Tibial artery (tissue), 4 donors: ENCODE data around the gene DYNC1LI1.

Source experiments
- DNase-seq, 2 donors: peaks; one replicate each; pipeline ENCODE4 v3.0.0-alpha.2; 2019
- H3K27ac ChIP-seq, 2 donors: fragments of 200-600 bp; sonication (generic) in 1 of 2; 1 replicate in 1 of 2; 2 replicates in 1 of 2; pipeline ENCODE4 v1.5.1; 2018 to 2019; ENCODE audit warnings: mild to moderate bottlenecking in 1 of 2
- H3K27me3 ChIP-seq, 2 donors: fragments of 200-600 bp; sonication (generic) in 1 of 2; one replicate each; pipeline versions ENCODE4 v1.5.1 to v1.6.0; 2016 to 2019
- H3K36me3 ChIP-seq, 3 donors: fragments of 200-600 bp; sonication (generic) in 2 of 3; one replicate each; pipeline ENCODE4 v1.5.1; 2016 to 2019; ENCODE audit warnings: mild to moderate bottlenecking in 2 of 3
- H3K4me1 ChIP-seq, 4 donors: fragments of 200-600 bp; sonication (generic) in 2 of 4; 1 replicate in 3 of 4; 2 replicates in 1 of 4; pipeline ENCODE4 v1.5.1; 2016 to 2019
- H3K4me3 ChIP-seq, 2 donors: fragments of 200-600 bp; sonication (generic) in 1 of 2; 1 replicate in 1 of 2; 2 replicates in 1 of 2; pipeline ENCODE4 v1.5.1; 2018 to 2019; ENCODE audit warnings: mild to moderate bottlenecking in 2 of 2
- H3K9me3 ChIP-seq, 3 donors: fragments of 200-600 bp; sonication (generic) in 1 of 3; one replicate each; pipeline ENCODE4 v1.5.1; 2016 to 2019
- CTCF ChIP-seq, 2 experiments: fragments of 200-600 bp in 1 of 2; fragments of 450-650 bp in 1 of 2; IDR thresholded peaks; one replicate each; pipeline ENCODE4 v1.5.1; 2017 to 2019; ENCODE audit warnings: antibody characterized with exemption in 2 of 2, mild to moderate bottlenecking in 1 of 2, moderate library complexity in 1 of 2
- intact Hi-C: fragments of 100-400 bp; cut with DNase I; formaldehyde crosslinking; loops from one replicate; pipeline ENCODE4 v1.15.0; 2023; ENCODE audit warnings: low total_unique reads

Gene DYNC1LI1

GRCh38 chr3:32552013-32552412 lies 18.6 kb downstream of the DYNC1LI1 start:
- no peaks in the 10 kb centered on the region for H3K9me3 ChIP-seq
- peaks cover 0 to 18% (median 0%) of the 10 kb centered on the region in 4 donors for H3K4me1 ChIP-seq
- no peak for TF ChIP-seq CTCF (IDR thresholded peaks at IDR 0.05)
- no peak overlapping the region for H3K27ac ChIP-seq
- no peak for DNase-seq
- H3K4me3 ChIP-seq, result no peak overlapping the region
- intact Hi-C loops, result no loop called here
- no peaks in the 10 kb centered on the region for H3K27me3 ChIP-seq
- no peaks in the 10 kb centered on the region for H3K36me3 ChIP-seq

- Histone ChIP-seq H3K27me3 (no peaks in the 10 kb centered on the region), H3K4me1 (peaks cover 0 to 18% (median 0%) of the 10 kb centered on the region in 4 donors), H3K36me3 (no peaks in the 10 kb centered on the region), H3K4me3 (no peak overlapping the region), H3K27ac (no peak overlapping the region), H3K9me3 (no peaks in the 10 kb centered on the region)
- intact Hi-C loops, result no loop called here
- no peak for DNase-seq
- no peak for TF ChIP-seq CTCF (IDR thresholded peaks at IDR 0.05)
These were observed 19.2 kb downstream of the DYNC1LI1 start for GRCh38 chr3:32551496-32551895.

- H3K9me3 ChIP-seq, result no peaks in the 10 kb centered on the region
- peaks cover 0 to 18% (median 0%) of the 10 kb centered on the region in 4 donors for H3K4me1 ChIP-seq
- no peak overlapping the region for H3K4me3 ChIP-seq
- no peak for DNase-seq
- no peaks in the 10 kb centered on the region for H3K27me3 ChIP-seq
- H3K27ac ChIP-seq, result no peak overlapping the region
- intact Hi-C loops, result no loop called here
- H3K36me3 ChIP-seq, result no peaks in the 10 kb centered on the region
- no peak for TF ChIP-seq CTCF (IDR thresholded peaks at IDR 0.05)
These were observed 19.6 kb downstream of the DYNC1LI1 start for GRCh38 chr3:32551087-32551486.

- Histone ChIP-seq H3K27me3 (no peaks in the 10 kb centered on the region), H3K9me3 (no peaks in the 10 kb centered on the region), H3K4me3 (no peak overlapping the region), H3K36me3 (peaks cover 1 to 9% (median 1%) of the 10 kb centered on the region in 3 donors), H3K4me1 (peaks cover 0 to 17% (median 1%) of the 10 kb centered on the region in 4 donors), H3K27ac (no peak overlapping the region)
- no peak for TF ChIP-seq CTCF (IDR thresholded peaks at IDR 0.05)
- no peak for DNase-seq
- intact Hi-C loops, result no loop called here
These were observed 25.4 kb downstream of the DYNC1LI1 start for GRCh38 chr3:32545305-32545704.

GRCh38 chr3:32544894-32545293 lies 25.8 kb downstream of the DYNC1LI1 start:
- no peaks in the 10 kb centered on the region for H3K27me3 ChIP-seq
- intact Hi-C loops, result no loop called here
- DNase-seq, result no peak
- H3K4me3 ChIP-seq, result no peak overlapping the region
- H3K4me1 ChIP-seq, result peaks cover 0 to 17% (median 1%) of the 10 kb centered on the region in 4 donors
- no peak for TF ChIP-seq CTCF (IDR thresholded peaks at IDR 0.05)
- peaks cover 5 to 13% (median 6%) of the 10 kb centered on the region in 3 donors for H3K36me3 ChIP-seq
- H3K9me3 ChIP-seq, result no peaks in the 10 kb centered on the region
- H3K27ac ChIP-seq, result no peak overlapping the region

- Histone ChIP-seq H3K4me1 (peaks cover 0 to 14% (median 1%) of the 10 kb centered on the region in 4 donors), H3K27ac (no peak overlapping the region), H3K27me3 (no peaks in the 10 kb centered on the region), H3K9me3 (no peaks in the 10 kb centered on the region), H3K4me3 (no peak overlapping the region), H3K36me3 (peaks cover 9 to 16% (median 12%) of the 10 kb centered on the region in 3 donors)
- no peak for DNase-seq
- no peak for TF ChIP-seq CTCF (IDR thresholded peaks at IDR 0.05)
- intact Hi-C loops, result no loop called here
These were observed 27.9 kb downstream of the DYNC1LI1 start for GRCh38 chr3:32542807-32543206.
